Effector CD8-positive, alpha-beta T cell (primary cell): ENCODE measurements around the gene SIX6.
"Not testable (repeated sequence)": the region's sequence is repeated elsewhere in the genome, so short reads cannot be mapped to it uniquely, and the experiment has no call there.

Experiments used
- DNase-seq: peaks from one replicate; lab custom pipeline; 2025; lab: John Stamatoyannopoulos, UW
- total RNA-seq, 4 experiments: gene quantifications; one replicate each; lab custom pipeline; 2026; lab: John Stamatoyannopoulos, UW

SIX6 gene
- 0 to 0.09 (median 0) reads per million in 4 experiments for total RNA-seq

DNA sequence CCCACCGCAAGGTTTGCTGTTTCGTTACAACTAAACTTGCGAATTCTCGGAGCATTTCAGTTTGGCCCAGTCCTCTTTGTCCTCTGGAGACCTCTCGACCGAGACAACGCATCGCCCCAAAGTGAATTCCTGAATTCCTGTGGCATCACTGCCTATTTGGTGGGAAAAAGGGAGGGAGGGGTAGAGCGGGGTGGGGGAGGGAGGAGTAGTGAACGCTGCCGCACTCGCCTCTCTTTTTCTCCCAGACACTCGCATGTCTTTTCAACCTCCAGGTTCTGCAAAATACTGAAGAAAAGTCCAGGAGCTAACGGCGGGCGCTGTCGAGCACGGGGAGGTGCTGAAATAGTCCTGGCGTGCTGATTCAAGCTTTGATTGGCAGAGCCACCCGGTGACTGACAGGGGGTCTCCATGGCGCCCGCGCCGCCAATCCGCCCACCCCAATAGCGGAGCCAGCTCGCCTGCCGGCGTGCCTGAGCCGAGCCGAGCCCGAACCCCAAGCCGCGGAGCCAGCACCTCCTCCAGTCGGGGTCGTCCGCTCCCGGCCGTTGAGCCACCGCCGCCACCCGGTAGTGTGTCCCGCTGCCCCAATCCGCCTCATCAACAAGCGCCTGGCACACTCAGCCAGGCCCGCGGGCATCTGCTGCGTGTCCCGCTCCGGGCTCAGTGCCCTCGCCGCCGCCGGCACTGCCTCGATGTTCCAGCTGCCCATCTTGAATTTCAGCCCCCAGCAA lies at the start of gene SIX6:
Gene SIX6 (plus strand): TSS at position 440 of the 731 bp plus-strand sequence. CDS start 253 bp downstream, at position 693.
- no peak for DNase-seq

GRCh38 chr14:60480248-60480647 lies 28.7 kb upstream of the SIX6 start:
- not testable (repeated sequence) for DNase-seq

GRCh38 chr14:60482743-60483142 lies 26.2 kb upstream of the SIX6 start:
- DNase-seq, result no peak

GRCh38 chr14:60485057-60485597 lies 23.8 kb upstream of the SIX6 start:
- DNase-seq, result no peak

GRCh38 chr14:60485598-60486251 lies 23.2 kb upstream of the SIX6 start, which contains the start of gene C14orf39:
Gene C14orf39, minus strand, starts transcription at chr14:60486063. Its CDS starts 985 bp downstream, at chr14:60485078.
- DNase-seq, result no peak

GRCh38 chr14:60487211-60487610 lies 21.7 kb upstream of the SIX6 start:
- no peak for DNase-seq

DNA sequence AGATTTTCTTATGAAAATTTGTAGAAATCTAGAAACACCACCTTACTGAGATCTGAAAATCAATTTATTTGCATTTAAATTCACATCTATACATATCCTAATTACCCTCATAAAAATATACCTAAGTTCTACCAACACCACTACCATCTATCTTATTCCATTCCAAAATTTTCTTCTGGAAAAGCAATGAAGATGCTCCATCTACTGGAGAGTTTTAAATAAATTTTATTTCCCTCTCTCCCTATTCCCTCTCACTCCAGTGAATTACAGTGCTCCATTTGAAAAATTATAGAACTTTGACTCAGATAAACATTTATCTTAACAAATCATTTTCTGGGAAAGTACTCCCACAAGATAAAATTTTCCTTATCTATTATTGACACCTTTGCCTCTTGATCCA lies 20.8 kb upstream of the SIX6 start:
- DNase-seq, result no peak

DNA sequence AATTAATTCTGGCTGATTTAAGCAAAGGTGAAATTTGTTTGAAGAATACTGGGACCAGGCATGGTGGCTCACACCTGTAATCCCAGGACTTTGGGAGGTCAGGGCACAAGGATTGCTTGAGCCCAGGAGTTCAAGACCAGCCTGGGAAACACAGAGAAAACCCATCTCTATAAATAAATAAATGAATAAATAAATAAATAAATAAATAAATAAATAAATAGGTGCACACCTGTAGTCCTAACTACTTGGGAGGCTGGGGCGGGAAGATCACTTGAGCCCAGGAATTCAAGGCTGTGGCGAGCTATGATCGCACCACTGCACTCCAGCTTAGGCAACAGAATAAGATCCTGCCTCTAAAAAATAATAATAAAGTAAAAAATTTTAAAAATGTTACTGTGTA lies 18.7 kb upstream of the SIX6 start:
- DNase-seq, result no peak

GRCh38 chr14:60495946-60496345 lies 13.0 kb upstream of the SIX6 start:
- DNase-seq, result no peak

- DNase-seq, result no peak
These were observed 6.4 kb upstream of the SIX6 start for GRCh38 chr14:60502541-60502940.

- DNase-seq, result no peak
These were observed 3.5 kb upstream of the SIX6 start for GRCh38 chr14:60505448-60505847.

GRCh38 chr14:60506010-60506409 lies 2.9 kb upstream of the SIX6 start:
- DNase-seq, result no peak

- no peak for DNase-seq
These were observed 2.4 kb upstream of the SIX6 start for GRCh38 chr14:60506462-60506984.

DNA sequence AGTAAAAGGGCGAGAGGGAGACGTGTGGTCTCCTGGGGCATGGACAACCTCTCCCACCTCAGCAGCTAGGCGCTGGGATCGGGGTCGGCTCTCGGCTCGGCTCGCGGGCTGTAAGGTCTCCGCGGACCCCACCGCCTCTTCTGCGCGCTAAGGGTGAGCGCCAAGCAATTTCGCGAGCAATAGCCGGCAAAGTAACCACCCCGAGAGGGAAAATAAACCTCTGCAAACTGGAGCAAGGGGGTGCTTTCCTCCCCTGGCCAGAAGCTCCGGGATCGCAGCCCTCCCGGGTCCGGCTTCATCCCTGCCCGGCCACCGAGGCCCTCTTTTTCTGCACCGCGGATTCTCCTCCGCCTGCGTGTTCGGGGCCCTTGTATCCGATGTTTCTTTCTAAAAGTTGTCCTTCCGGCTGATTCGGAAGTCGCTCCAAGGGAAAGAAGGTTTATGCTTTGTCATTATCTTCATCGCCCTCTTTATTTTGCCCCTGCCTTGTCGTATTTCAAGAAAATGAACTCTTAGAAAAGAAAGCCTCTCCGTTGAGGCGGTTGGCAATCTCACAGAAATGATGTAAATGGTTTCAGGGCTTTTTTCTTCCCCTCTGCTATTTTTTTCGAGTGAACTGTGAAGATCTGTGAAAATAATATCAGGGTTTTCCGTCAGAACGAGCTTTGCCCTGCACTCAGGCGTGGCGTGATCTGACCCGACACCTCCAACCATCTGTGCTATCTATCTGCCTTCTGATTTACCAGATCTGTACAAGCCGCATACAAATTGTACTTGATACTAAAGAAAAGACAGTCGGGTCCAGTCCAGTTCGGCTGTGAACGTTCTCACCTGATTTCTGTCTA lies 1.7 kb upstream of the SIX6 start:
- DNase-seq, result no peak

DNA sequence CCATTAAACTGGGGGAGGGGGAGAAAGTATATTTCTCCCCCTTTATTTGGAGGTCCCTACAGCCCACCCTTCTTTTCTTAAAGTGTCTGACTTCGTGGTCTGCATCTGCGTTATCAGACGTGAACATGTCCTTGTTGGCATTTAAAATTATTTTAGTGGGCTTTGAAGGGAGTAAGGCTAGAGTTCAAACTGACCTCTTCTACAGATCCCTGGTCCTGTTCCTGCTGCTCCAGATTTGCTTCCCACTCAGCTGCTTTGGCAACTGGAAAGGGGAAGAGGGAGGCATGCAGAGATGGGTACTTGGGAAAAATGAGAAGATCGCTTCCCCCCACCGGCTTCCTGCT lies 611 bp upstream of the SIX6 start:
- no peak for DNase-seq

- no peak for DNase-seq
These were observed 700 bp downstream of the SIX6 start for GRCh38 chr14:60509438-60510253.

GRCh38 chr14:60510254-60510950 lies 1.5 kb downstream of the SIX6 start:
- no peak for DNase-seq

DNA sequence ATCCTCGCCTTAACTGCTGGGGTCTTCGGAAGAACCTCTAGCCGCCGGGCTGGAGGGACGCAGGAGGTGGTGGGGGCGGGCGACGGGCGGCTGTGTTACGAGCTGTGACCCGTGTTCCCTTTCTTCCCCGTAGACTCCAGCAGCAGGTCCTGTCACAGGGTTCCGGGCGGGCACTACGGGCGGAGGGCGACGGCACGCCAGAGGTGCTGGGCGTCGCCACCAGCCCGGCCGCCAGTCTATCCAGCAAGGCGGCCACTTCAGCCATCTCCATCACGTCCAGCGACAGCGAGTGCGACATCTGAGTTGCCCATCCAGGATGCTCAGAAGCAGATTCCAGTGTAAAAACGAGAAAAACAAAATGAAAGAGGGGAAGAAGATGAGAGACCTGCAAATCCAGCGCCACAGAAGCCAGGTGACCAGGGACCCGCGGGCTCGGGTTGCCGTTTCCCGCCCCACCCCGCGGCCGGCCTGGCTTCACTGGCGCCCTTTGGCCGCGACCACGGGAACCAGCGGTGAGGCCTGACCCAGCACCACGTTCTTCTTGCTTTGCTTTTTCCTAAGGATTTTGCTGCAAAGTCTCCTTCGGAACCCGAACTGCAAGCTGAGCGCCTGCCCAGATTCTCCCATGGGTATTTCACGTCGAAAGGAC lies 2.1 kb downstream of the SIX6 start:
- no peak for DNase-seq

- DNase-seq, result no peak
These were observed 3.2 kb downstream of the SIX6 start for GRCh38 chr14:60512126-60512525.

GRCh38 chr14:60512973-60513571 lies 4.1 kb downstream of the SIX6 start:
- no peak for DNase-seq
